MM.1S (cell line): ENCODE results near the gene CCDC196.

Experiments
- EZH2 ChIP-seq: fragments of 300-600 bp; sonication (generic); optimal IDR thresholded peaks from 2 replicates; pipeline ENCODE3; 2017; ENCODE audit warnings: low read depth, mild to moderate bottlenecking, antibody characterized with exemption, low read length, mixed read lengths
- TF ChIP-seq, protein P1 (sequence below): fragments of 300-600 bp; sonication (generic); IDR thresholded peaks from 2 replicates; pipeline ENCODE4 v1.5.1; 2016; ENCODE audit warnings: antibody characterized with exemption, low read length, mixed read lengths

DNA sequence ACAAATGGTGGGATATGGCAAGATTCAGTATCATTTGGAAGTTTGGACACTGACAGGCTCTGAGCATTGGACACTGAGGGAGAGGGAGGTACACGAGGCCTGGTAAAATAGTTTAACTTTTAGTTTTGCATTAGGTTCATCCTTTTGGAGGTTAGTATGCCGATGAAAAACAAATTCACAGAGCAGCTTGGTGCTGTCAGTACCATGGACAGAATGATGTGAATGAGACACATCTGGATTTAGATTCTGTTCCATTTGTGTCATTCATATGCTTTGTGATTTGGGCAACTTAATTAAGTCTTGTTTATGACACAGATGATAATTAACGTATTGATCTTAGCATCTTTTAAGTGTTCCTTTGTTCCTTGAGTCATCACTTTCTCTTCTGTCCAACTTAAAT lies 55.5 kb downstream of the CCDC196 start:
- TF ChIP-seq, protein P1, sequence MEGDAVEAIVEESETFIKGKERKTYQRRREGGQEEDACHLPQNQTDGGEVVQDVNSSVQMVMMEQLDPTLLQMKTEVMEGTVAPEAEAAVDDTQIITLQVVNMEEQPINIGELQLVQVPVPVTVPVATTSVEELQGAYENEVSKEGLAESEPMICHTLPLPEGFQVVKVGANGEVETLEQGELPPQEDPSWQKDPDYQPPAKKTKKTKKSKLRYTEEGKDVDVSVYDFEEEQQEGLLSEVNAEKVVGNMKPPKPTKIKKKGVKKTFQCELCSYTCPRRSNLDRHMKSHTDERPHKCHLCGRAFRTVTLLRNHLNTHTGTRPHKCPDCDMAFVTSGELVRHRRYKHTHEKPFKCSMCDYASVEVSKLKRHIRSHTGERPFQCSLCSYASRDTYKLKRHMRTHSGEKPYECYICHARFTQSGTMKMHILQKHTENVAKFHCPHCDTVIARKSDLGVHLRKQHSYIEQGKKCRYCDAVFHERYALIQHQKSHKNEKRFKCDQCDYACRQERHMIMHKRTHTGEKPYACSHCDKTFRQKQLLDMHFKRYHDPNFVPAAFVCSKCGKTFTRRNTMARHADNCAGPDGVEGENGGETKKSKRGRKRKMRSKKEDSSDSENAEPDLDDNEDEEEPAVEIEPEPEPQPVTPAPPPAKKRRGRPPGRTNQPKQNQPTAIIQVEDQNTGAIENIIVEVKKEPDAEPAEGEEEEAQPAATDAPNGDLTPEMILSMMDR = no peak
- no peak for TF ChIP-seq EZH2
